Measurements from ENCODE around the gene ARAP2.

ARAP2 gene

GRCh38 chr4:36174570-36174969 is 69.7 kb downstream of the ARAP2 start:
- no peak for DNase-seq

- DNase-seq, result no peak
These were observed 70.4 kb downstream of the ARAP2 start for GRCh38 chr4:36173905-36174304.

GRCh38 chr4:36172656-36173055 is 71.7 kb downstream of the ARAP2 start:
- no peak for DNase-seq

- no peak for DNase-seq
These were observed 76.0 kb downstream of the ARAP2 start for GRCh38 chr4:36168127-36168878.

GRCh38 chr4:36165631-36166005 is 78.7 kb downstream of the ARAP2 start:
- no peak for DNase-seq

GRCh38 chr4:36164900-36165630 is 79.2 kb downstream of the ARAP2 start:
- DNase-seq, result peak; percentile 34

- no peak for DNase-seq
These were observed 81.1 kb downstream of the ARAP2 start for GRCh38 chr4:36163198-36163597.

GRCh38 chr4:36159208-36159607 is 85.1 kb downstream of the ARAP2 start:
- no peak for DNase-seq

- no peak for DNase-seq
These were observed 91.6 kb downstream of the ARAP2 start for GRCh38 chr4:36152735-36153134.

GRCh38 chr4:36142504-36142903 is 101.8 kb downstream of the ARAP2 start:
- no peak for DNase-seq

GRCh38 chr4:36141186-36141585 is 103.1 kb downstream of the ARAP2 start:
- no peak for DNase-seq

- no peak for DNase-seq
These were observed 103.9 kb downstream of the ARAP2 start for GRCh38 chr4:36140421-36140820.

GRCh38 chr4:36138220-36138619 is 106.1 kb downstream of the ARAP2 start:
- no peak for DNase-seq

GRCh38 chr4:36137336-36137735 is 107.0 kb downstream of the ARAP2 start:
- no peak for DNase-seq

- no peak for DNase-seq
These were observed 110.7 kb downstream of the ARAP2 start for GRCh38 chr4:36133658-36134057.

- no peak for DNase-seq
These were observed 111.2 kb downstream of the ARAP2 start for GRCh38 chr4:36133086-36133485.

- DNase-seq, result no peak
These were observed 113.7 kb downstream of the ARAP2 start for GRCh38 chr4:36130641-36131040.

GRCh38 chr4:36128689-36129088 is 115.6 kb downstream of the ARAP2 start:
- no peak for DNase-seq

GRCh38 chr4:36123906-36124305 is 120.4 kb downstream of the ARAP2 start:
- DNase-seq, result no peak

- no peak for DNase-seq
These were observed 129.0 kb downstream of the ARAP2 start for GRCh38 chr4:36115312-36115711.

- peak; percentile 32 for DNase-seq
These were observed 133.1 kb downstream of the ARAP2 start for GRCh38 chr4:36111172-36111571.

- no peak for DNase-seq
These were observed 144.8 kb downstream of the ARAP2 start for GRCh38 chr4:36099509-36099908.

- no peak for DNase-seq
These were observed 149.3 kb downstream of the ARAP2 start for GRCh38 chr4:36094995-36095394.

GRCh38 chr4:36091997-36092396 is 152.3 kb downstream of the ARAP2 start:
- DNase-seq, result no peak

GRCh38 chr4:36088542-36088941 is 155.8 kb downstream of the ARAP2 start:
- DNase-seq, result peak; percentile 74
